Measurements from ENCODE around the gene SKP1. TPM values are rescaled to one million over a fixed set of nuclear protein-coding genes. Genes with fewer than 3 reads are reported as not detected.

SKP1 gene
- total RNA-seq, 1 donor from 2014 or later: 119 TPM

GRCh38 chr5:134130239-134130945 is 46.4 kb downstream of the SKP1 start:
- no peak for DNase-seq (ENCODE audit: low read depth in 2 of 2)

GRCh38 chr5:134129411-134130238 is 47.1 kb downstream of the SKP1 start:
- DNase-seq (ENCODE audit: low read depth in 2 of 2): no peak

- DNase-seq (ENCODE audit: low read depth in 2 of 2): no peak
These were observed 48.1 kb downstream of the SKP1 start for GRCh38 chr5:134128648-134128995.

GRCh38 chr5:134127988-134128647 is 48.6 kb downstream of the SKP1 start:
- DNase-seq (ENCODE audit: low read depth in 2 of 2): peak in 1 of 2 donors; percentile 22

- peak; percentile 53 to 79 for DNase-seq (ENCODE audit: low read depth in 2 of 2)
These were observed 49.3 kb downstream of the SKP1 start for GRCh38 chr5:134127376-134127861.

DNA sequence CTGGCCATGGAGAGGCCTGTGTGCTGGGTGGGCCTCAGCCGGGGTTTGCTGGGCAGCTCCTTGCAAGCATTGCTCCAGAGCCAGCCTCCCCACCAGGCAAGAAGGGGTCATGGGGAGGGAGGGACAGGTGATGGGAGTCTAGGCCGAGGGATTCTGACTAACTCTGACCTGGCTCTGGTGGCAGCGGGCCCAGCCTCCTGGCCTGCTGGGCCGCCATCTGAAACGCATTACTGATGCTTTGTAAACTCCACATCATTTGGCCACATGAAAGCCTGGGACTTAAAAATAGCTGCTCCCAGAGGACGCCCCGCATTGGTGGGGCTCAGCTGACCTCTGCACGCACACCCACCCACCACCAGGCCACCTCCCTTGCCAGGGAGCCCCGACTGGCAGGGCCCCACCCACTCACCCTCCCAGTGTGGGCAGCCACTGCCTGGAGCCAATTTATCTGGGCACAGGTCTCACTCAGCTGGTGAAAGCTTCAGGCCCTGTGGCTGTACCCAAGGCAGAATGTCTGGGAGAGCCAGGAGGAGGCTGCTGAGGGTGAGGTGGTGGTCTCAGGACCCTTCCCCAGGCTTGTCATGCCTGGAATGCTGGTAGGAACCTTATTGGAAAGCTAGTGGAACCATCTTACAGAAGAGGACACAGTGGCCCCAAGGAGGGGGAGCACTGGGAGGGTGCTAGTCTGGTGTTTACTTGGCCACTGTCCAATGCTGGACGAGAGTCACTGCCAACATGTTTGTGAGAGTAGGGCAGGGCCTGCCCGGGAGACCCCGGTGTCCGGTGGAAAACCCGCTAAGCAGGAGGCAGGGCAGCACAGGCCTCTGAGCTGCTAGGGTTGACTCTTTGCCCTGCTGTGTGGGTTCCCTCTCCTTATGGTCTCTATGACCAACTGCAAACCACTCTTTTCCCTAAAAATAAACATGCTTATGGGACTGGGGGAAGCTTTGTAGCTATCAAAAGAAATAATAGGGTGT is 51.4 kb downstream of the SKP1 start:
- DNase-seq (ENCODE audit: low read depth in 2 of 2): peak; percentile 35 to 64

GRCh38 chr5:134124289-134125038 is 52.3 kb downstream of the SKP1 start:
- DNase-seq (ENCODE audit: low read depth in 2 of 2): no peak

DNA sequence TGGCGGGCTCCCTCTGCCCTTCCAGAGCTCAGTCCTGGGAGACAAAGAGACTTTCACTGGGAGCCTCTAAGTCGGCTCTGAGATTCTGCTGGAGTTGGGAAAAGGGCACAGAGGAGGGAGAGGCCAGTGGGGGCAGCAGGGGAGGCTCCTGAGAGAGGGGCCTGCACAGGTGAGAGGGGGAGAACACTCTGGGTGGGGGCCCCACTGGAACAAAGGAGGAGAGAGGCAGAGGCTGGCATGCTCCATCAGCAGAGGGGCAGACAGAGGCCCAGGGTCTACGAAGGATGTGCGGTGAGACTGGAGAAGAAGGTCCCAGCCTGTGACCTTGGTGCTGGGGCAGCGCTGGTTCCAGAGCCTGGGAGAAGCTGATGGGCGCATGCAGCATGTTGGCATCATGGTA is 53.4 kb downstream of the SKP1 start:
- no peak for DNase-seq (ENCODE audit: low read depth in 2 of 2)

GRCh38 chr5:134122530-134122929 is 54.2 kb downstream of the SKP1 start:
- no peak for DNase-seq (ENCODE audit: low read depth in 2 of 2)

- DNase-seq (ENCODE audit: low read depth in 2 of 2): no peak
These were observed 56.2 kb downstream of the SKP1 start for GRCh38 chr5:134120386-134121138.

DNA sequence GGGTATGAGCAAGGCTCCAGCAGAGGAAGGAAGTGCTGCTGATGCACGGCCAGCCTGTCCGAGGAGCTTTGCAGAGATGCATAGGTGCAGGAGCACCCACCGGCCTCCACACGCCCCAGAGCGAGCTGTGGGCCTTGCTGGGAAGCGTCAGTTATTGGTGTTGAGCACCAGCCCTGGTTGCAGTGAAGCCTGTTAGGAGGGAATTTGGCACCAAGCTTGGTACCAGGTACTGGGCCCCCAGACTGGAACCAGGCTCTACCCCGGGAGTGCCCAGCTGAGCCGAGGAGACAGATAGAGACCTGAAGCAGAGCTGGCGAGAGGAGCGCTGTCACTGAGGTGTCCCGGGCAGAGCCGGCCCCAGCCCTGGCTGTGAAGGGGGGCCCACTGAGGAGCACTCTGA is 57.0 kb downstream of the SKP1 start:
- DNase-seq (ENCODE audit: low read depth in 2 of 2): no peak

DNA sequence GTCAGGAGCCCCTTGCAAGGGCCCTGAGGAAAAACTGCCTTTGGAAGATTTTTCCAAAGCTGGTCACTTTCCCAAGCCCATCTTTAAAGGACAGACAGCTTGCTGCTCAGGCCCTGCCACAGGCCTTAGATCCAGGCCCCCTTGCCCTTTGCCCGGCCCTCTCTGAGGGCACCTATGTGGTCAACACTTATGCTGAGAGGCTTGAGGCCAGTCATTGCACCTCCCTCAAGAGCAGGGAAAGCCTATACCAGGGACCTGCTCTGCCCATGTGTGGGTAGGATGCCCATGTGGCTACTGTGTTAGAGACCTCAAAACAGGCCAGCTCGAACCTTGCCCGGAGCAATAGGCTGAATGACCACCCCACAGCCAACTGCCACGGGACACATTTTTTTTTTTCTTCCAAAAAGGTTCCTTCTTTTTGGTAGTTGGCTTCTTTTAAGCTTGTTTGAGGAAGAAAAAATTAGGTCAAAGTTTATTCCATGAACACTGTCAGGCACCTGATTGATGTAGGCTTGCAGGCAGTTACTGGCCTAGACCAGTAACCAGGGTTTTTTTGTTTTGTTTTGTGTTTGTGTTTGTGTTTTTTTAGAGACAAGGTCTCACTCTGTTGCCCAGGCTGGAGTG is 58.4 kb downstream of the SKP1 start:
- DNase-seq (ENCODE audit: low read depth in 2 of 2): no peak

DNA sequence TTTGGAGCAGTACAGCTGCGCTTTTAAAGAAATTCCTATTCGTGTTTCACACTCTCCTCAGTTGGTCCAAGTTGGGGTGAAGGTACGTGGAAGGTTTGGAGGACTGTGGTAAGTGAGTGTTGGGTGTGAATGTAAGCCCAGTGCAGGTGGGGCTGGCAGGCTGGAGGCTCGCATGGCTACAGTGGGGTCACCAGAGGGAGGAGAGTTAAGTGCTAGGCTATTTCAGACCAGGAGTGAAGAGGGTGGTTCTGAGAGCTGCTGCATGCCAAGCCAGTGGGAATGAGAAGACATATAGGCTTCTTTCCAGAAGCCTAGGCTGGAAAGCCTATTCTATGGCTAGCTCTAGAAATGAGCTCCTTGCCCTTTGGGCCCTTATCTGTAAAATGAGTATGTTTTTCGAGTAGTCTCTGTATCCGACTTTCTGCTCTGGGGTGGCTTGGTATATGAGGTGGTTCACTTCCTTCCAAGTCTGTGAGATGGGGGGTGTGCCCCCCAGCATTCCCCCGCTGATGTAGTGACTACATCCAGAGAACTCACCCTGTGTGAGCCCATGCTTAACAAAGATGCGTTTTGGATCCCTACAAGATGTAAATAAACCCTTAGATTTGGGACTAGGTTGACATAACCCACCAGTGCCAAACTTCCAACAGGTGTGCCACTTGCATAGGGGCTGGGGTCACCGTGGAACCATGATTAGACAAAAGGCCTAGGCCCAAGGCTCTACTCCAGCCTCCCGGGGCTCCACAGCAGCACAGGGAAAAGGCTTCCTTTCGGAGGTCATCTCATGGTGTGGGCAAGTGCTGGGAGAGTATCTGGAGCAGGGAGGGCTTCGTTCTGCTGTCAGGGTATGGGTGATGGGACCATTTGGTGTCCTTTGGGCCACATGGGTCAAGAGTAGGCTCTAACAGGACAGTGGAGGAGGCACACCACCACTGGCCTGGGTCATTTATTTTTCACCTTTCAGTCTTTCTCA is 59.7 kb downstream of the SKP1 start:
- no peak for DNase-seq (ENCODE audit: low read depth in 2 of 2)

- DNase-seq (ENCODE audit: low read depth in 2 of 2): no peak
These were observed 60.5 kb downstream of the SKP1 start for GRCh38 chr5:134116286-134116685.

GRCh38 chr5:134115806-134116175 is 61.0 kb downstream of the SKP1 start:
- DNase-seq (ENCODE audit: low read depth in 2 of 2): no peak

DNA sequence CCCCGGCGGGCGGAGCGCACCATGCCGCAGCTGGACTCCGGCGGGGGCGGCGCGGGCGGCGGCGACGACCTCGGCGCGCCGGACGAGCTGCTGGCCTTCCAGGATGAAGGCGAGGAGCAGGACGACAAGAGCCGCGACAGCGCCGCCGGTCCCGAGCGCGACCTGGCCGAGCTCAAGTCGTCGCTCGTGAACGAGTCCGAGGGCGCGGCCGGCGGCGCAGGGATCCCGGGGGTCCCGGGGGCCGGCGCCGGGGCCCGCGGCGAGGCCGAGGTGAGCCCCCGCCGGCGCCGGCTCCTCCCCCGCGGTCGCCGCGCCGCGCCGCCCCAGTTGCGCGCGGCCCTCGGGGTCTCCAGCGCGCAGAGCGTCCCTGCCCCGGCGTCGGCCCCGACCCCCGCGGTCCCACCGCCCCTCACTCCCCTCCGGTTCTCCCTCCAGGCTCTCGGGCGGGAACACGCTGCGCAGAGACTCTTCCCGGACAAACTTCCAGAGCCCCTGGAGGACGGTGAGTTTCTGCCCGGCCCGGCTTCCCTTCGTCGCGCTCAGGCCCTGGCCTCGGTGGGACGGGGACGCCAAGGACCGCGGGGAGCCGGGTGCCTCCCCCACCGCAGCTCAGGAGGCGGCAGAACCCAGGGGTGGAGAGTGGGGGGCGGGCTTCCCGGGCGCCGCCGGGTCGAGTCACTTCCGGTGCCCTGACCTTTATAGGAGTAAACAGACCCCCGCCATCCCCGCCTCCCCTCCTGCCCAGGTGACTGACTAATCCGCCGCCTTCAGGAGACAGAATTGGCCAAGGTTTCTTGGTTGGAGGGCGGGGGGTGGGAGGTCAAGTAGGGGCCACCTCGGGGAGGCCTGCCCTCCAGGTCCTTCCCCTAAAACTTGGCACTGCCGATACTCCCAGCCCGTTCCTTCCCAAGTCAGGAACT is 61.6 kb downstream of the SKP1 start:
- peak in 1 of 2 donors; percentile 23 for DNase-seq (ENCODE audit: low read depth in 2 of 2)
